Suprapubic skin (tissue), 4 donors: ENCODE measurements around the gene MTMR2.

Experiments
- EP300 ChIP-seq: sonication (generic); formaldehyde crosslinking; IDR thresholded peaks from one replicate; pipeline ENCODE4 v1.6.1; 2017; ENCODE audit warnings: antibody characterized with exemption
- POLR2A ChIP-seq, 2 donors: fragments of 450-650 bp; IDR thresholded peaks; one replicate each; pipeline ENCODE4 v1.6.1; 2017; ENCODE audit warnings: antibody characterized with exemption in 2 of 2, mild to moderate bottlenecking in 2 of 2, moderate library complexity in 2 of 2
- POLR2AphosphoS5 ChIP-seq, 3 donors: sonication (generic); formaldehyde crosslinking; IDR thresholded peaks; one replicate each; pipeline ENCODE4 v1.6.1; 2017; ENCODE audit warnings: antibody characterized with exemption in 3 of 3
- TF ChIP-seq, protein P1 (sequence below), 2 donors: fragments of 200-600 bp in 1 of 2; fragments of 450-650 bp in 1 of 2; sonication (generic) in 1 of 2; IDR thresholded peaks; one replicate each; pipeline ENCODE4 v1.5.1; 2016 to 2019; ENCODE audit warnings: antibody characterized with exemption in 2 of 2, mild to moderate bottlenecking in 1 of 2, moderate library complexity in 1 of 2

DNA sequence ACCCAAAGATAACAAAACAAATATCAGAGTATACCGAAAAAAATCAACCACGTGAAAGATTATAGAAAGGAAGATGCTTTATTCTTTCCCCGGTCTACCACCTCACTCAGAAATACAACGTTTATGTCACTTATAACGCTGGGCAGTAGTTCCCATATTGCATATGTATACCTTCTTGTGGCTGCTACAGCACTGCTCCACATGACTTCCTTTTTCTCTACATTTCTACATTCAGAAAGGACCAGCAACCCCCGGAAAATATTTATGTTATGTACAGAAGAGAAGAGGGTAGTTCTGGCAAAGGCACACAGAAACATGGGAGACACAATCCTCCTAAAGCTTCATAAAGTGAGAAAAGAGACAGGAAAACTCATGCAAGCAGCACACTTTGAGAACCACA is 56.8 kb downstream of the MTMR2 start:
- no peak for TF ChIP-seq EP300
- no peak for TF ChIP-seq POLR2AphosphoS5 (IDR thresholded peaks at IDR 0.05)
- TF ChIP-seq, protein P1, sequence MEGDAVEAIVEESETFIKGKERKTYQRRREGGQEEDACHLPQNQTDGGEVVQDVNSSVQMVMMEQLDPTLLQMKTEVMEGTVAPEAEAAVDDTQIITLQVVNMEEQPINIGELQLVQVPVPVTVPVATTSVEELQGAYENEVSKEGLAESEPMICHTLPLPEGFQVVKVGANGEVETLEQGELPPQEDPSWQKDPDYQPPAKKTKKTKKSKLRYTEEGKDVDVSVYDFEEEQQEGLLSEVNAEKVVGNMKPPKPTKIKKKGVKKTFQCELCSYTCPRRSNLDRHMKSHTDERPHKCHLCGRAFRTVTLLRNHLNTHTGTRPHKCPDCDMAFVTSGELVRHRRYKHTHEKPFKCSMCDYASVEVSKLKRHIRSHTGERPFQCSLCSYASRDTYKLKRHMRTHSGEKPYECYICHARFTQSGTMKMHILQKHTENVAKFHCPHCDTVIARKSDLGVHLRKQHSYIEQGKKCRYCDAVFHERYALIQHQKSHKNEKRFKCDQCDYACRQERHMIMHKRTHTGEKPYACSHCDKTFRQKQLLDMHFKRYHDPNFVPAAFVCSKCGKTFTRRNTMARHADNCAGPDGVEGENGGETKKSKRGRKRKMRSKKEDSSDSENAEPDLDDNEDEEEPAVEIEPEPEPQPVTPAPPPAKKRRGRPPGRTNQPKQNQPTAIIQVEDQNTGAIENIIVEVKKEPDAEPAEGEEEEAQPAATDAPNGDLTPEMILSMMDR (IDR thresholded peaks at IDR 0.05): no peak
- TF ChIP-seq POLR2A (IDR thresholded peaks at IDR 0.05): no peak
